Fibroblast of the aortic adventitia (primary cell): ENCODE data around the gene UBE2D1. TPM values are rescaled to one million over a fixed set of nuclear protein-coding genes. Genes with fewer than 3 reads are reported as not detected.

ENCODE experiments used
- DNase-seq: peaks from one replicate; pipeline ENCODE4 v3.0.0-alpha.2; 2010; ENCODE audit warnings: low read depth
- H3K4me3 ChIP-seq: 2 replicates; pipeline ENCODE4 v1.5.1; 2011; ENCODE audit warnings: low read depth, mild to moderate bottlenecking, control low read depth, low read length, moderate library complexity
- total RNA-seq: library from RNA; depleted of rRNA; stranded (reverse); fragments of >200 nt; gene quantifications from 2 replicates; pipeline ENCODE4 v1.2.3, GENCODE V29; 2012; ENCODE audit warnings: low replicate concordance
- TF ChIP-seq, protein P1 (sequence below): IDR thresholded peaks from 2 replicates; pipeline ENCODE4 v1.5.1; 2011; ENCODE audit warnings: mild to moderate bottlenecking, low read length, control low read depth, inconsistent platforms; ENCODE audit not compliant: insufficient read depth

UBE2D1 gene
- total RNA-seq, 1 donor, result 25.0 TPM

DNA sequence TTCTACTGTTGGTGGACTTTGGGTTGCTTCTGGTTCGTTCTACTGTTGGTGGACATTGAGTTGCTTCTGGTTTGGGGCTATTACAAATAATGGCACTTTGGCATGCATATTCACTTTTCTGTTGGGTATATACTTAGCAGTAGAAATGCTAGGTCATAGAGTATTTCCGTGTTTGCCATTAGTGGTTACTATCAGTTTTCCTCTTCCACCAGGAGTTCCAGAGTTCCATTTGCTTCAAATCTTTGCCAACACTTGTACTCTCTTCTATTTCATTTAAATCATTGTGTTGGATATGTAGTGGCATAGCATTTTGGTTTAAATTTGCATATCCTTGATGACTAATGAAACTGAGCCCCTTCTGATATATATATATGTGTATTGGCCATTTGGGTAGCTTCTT, 15.2 kb downstream of the UBE2D1 start:
- TF ChIP-seq, protein P1, sequence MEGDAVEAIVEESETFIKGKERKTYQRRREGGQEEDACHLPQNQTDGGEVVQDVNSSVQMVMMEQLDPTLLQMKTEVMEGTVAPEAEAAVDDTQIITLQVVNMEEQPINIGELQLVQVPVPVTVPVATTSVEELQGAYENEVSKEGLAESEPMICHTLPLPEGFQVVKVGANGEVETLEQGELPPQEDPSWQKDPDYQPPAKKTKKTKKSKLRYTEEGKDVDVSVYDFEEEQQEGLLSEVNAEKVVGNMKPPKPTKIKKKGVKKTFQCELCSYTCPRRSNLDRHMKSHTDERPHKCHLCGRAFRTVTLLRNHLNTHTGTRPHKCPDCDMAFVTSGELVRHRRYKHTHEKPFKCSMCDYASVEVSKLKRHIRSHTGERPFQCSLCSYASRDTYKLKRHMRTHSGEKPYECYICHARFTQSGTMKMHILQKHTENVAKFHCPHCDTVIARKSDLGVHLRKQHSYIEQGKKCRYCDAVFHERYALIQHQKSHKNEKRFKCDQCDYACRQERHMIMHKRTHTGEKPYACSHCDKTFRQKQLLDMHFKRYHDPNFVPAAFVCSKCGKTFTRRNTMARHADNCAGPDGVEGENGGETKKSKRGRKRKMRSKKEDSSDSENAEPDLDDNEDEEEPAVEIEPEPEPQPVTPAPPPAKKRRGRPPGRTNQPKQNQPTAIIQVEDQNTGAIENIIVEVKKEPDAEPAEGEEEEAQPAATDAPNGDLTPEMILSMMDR, result no peak
- DNase-seq, result no peak
- no peak overlapping the region for H3K4me3 ChIP-seq

DNA sequence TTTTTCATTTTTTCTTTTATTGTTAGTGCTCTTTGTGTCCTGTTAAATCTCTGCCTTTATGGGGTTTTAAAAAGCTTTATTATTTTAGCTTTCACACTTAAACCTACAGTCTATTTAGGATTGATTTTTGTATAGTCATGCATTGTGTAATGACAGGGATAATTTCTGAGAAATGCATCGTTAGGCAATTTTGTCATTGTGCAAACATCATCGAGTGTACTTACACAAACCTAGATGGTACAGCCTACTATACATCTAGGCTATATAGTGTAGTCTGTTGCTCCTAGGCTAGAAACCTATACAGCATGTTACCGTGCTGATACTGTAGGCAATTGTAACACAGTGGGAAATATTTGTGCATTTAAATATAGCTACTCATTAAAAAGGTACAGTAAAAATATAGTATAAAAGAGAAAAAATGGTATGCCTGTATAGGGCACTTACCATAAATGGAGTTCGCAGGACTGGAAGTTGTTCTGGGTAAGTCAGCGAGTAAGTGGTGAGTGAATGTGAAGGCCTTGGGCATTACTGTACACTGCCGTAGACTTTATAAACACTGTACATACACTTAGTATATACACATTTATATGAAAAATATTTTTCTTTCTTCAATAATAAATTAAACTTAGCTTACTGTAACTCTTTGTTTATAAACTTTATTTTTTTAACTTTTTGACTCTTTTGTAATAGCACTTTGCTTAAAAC, 16.0 kb downstream of the UBE2D1 start:
- no peak for DNase-seq
- TF ChIP-seq, protein P1, result no peak
- H3K4me3 ChIP-seq, result no peak overlapping the region

DNA sequence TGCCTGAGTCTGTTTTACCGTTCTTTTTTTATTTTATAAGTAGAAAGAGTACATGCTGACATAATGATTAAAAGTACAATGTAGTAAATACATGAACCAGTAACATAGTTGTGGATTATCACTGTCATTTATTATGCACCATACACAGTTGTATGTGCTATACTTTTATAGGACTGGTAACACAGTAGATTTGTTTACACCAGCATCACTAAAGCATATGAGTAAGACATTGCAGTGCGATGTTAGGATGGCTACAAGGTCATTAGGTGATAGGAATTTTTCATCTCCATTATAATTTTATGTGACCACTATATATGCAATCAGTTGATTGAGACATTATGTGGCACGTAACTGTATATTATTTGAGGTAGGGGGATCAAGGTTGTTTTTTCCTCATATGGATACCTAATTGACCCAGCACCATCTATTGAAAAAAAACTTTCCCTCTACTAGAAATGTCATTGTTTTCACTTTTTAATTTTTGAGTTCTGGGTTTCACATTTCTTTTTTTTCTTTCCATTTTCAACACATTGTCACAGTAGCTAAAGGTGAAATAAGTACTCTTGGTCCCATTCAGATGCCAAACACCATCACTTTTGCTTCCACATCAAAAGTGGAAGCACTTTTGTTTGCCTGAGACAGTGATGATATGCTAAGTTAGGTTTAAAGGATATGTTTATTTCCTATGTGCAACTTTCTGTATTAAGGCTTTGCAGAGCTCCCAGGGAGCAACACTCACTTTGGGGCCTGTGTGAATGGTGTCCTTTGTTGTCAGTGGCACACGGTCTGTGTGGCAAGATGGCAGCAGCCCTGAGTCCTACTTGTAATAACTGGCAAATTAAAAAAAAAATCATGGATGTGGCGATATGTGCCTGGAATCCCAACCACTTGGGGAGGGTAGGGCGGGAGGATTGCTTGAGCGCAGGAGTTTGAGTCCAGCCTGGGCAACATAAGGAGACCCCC, 17.1 kb downstream of the UBE2D1 start:
- DNase-seq, result no peak
- H3K4me3 ChIP-seq, result no peak overlapping the region
- TF ChIP-seq, protein P1, result no peak

DNA sequence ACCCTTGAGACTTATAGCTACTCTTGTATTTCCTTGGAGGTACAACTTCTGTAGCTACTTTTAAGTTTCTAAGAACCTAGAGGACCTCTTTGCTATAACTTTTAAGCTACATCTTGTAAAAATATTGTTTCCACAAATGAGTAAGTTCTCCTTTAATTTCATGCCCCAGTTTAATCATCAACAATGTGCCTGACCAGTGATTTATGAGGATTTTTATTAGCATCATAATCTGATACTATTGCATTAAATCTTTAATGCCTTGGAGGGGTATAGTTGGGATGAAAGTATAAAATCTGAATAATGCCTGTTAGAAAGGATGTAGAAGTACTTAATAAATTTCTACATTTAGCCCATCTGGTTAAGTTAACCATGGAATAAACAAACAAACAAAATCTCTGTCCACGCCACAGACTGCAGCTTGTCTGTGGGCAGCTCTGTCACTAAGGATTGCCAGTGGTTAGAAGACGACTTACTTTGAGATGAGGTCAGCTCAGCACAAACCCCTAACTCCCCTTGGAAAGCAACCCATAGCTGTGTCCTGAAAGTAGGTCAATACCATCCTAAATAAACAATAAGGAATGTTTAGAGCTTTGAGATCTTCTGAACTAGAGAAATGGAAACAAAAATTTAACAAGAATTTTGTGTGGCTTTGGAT, 18.3 kb downstream of the UBE2D1 start:
- TF ChIP-seq, protein P1, result no peak
- no peak overlapping the region for H3K4me3 ChIP-seq
- DNase-seq, result no peak

DNA sequence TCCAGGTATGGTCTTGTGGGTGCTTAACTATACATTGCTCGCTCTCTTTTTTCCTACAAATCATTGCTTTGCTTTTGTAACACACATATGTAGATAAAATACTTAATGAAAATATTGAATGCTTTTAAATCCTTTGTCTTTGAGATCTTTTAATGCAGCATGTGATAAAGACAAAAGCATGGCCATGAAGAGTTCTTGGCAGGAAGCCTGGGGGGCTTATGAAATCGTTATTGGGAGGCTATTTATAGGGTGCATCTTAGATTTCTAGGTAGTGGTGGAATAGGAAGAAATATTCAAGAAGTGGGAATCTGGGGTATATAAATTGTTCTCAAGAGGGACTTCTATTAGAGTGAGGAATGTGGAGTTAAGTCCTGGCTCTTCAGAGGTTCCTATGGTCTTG, 21.9 kb downstream of the UBE2D1 start:
- TF ChIP-seq, protein P1, result no peak

DNA sequence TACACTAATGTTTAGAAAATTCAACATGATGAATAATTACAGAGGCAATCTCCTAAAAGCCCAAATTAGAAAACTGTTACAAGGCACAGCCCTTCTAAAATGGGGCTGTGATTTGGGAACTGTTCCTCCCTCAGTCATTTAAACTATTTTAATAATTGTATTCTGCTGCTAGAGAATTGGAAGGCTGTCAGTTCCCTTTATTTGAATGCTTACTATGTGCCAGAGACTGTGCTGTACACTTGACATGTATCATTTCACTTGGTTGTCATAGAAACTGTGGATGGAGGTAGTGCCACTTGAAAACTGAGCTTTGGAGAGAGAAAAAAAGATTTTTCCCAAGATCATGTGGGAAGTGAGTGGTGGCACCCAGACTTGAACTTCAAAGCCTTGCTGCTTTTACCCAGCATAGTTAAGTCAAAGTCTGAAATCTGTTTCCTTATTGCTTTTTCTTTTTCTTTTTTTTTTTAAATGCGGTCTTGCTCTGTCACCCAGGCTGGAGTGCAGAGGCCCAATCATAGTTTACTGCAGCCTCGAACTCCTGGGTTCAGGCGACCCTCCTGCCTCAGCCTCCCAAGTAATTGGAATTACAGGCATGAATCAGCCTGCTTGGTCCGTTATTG, 23.6 kb downstream of the UBE2D1 start:
- TF ChIP-seq, protein P1, result no peak
- no peak overlapping the region for H3K4me3 ChIP-seq
- no peak for DNase-seq

More for the DNA sequence above, 21.9 kb downstream of the UBE2D1 start:
- DNase-seq, result peak; percentile 16
- H3K4me3 ChIP-seq, result no peak overlapping the region
